Aorta (tissue), 5 donors: ENCODE measurements around the gene USP2. TPM values are rescaled to one million over a fixed set of nuclear protein-coding genes. Genes with fewer than 3 reads are reported as not detected.

Experiments
- ATAC-seq: fragments of 200-7000 bp; cut with Tn5 transposase; one replicate; pipeline ENCODE4 v1.9.1; 2022; ENCODE audit warnings: moderate library complexity; ENCODE audit not compliant: low FRiP score
- DNase-seq, 2 donors: peaks; one replicate each; pipeline ENCODE4 v3.0.0-alpha.2; 2020
- H3K27ac ChIP-seq, 2 donors: one replicate each; pipeline ENCODE4 v1.5.1; 2013; ENCODE audit warnings: low read length in 2 of 2, mild to moderate bottlenecking in 2 of 2, moderate library complexity in 2 of 2, control low read depth in 1 of 2, inconsistent platforms in 1 of 2, low read depth in 1 of 2
- H3K27me3 ChIP-seq, 2 donors: one replicate each; pipeline ENCODE4 v1.6.1; 2013; ENCODE audit warnings: control low read depth in 1 of 2, low read length in 1 of 2, mild to moderate bottlenecking in 1 of 2, moderate library complexity in 1 of 2; ENCODE audit not compliant: insufficient read depth in 2 of 2, control insufficient read depth in 1 of 2
- H3K36me3 ChIP-seq, 2 donors: one replicate each; pipeline ENCODE4 v1.6.1; 2013; ENCODE audit warnings: control low read depth in 1 of 2, low read length in 1 of 2, mild to moderate bottlenecking in 1 of 2; ENCODE audit not compliant: insufficient read depth in 2 of 2, control insufficient read depth in 1 of 2
- H3K4me1 ChIP-seq, 2 donors: one replicate each; pipeline ENCODE4 v1.6.1; 2013; ENCODE audit warnings: low read length in 2 of 2, control low read depth in 1 of 2, mild to moderate bottlenecking in 1 of 2, moderate library complexity in 1 of 2; ENCODE audit not compliant: insufficient read depth in 2 of 2, control insufficient read depth in 1 of 2
- H3K4me3 ChIP-seq, 2 donors: one replicate each; pipeline ENCODE4 v1.5.1; 2013; ENCODE audit warnings: low read length in 2 of 2, control low read depth in 1 of 2, mild to moderate bottlenecking in 1 of 2
- H3K9me3 ChIP-seq: one replicate; pipeline ENCODE4 v1.6.1; 2013; ENCODE audit warnings: mild to moderate bottlenecking, low read length; ENCODE audit not compliant: control insufficient read depth
- WGBS, 2 donors: extraction: QIAGEN DNeasy Blood & Tissue Kit; methylation state at CpG; one replicate each; pipeline ENCODE4 v1.1.7; 2013; 5-methylcytosine and 5-hydroxymethylcytosine counted together
- intact Hi-C, 2 donors: fragments of 100-400 bp; cut with DNase I; formaldehyde crosslinking; loops; one replicate each; pipeline versions ENCODE4 v1.14.2 to v1.15.0; 2022
- polyA plus RNA-seq, 2 donors: library from polyadenylated mRNA; stranded (reverse); fragments of 200-250 nt; gene quantifications; one replicate each; pipeline ENCODE4 v1.2.3, GENCODE V29; 2013
- total RNA-seq, 2 donors: library from RNA; stranded (reverse); fragmentation: NEBNext Ultra II Directional; extraction: Animal tissue kit (Norgen Biotek cat#: 25700); gene quantifications; one replicate each; pipeline ENCODE4 v1.2.1, GENCODE V29; 2021
- donor health status: healthy with polysubstance abuse.
- donor health status: Bipolar disorder and iron deficiency.
- donor health status: DM: no; HTN: no; CAD: no.
- donor health status: DM: no; HTN: no; CAD: no.
- donor health status: DM: yes; HTN: yes; CAD: no.

USP2 gene
- total and polyA plus RNA-seq, 4 donors = 0.18 to 3.0 (median 1.9) TPM

DNA sequence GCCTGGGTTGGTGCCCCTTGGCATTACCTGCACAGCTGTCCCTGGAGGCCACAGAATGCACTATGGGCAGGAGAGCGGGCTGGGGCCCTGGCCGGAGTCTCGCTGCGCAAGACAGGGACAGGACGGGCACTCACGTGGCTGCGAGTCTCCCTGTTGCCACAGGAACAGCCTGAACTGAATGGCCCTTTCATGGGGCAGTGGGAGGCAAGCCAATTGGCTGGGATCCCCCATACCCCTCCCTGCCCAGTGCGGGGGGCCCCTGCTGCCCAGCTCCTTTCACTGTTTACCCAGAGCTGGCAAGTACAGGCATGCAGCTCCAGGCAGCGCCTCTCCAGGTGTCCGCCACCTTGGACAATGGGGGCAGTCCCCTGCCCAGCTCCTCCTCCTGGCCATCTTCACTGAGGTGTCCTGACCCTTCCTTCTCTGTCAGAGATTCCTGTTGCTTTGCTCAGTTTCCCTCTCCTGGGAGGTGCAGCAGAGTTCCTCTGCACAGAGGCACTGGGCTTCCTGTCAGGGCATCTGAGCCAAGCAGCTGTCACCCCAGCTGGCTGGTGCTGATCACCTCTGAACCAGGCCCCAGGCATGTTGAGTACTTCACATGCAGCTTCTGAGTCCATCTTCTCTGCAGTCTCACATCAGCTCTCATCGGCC lies 5.2 kb downstream of the USP2 start:
- WGBS, 2 donors = 38 to 45% methylated on average over 11 of the region's 11 CpGs
- H3K4me3 ChIP-seq = no peak overlapping the region
- intact Hi-C loops = no loop called here

DNA sequence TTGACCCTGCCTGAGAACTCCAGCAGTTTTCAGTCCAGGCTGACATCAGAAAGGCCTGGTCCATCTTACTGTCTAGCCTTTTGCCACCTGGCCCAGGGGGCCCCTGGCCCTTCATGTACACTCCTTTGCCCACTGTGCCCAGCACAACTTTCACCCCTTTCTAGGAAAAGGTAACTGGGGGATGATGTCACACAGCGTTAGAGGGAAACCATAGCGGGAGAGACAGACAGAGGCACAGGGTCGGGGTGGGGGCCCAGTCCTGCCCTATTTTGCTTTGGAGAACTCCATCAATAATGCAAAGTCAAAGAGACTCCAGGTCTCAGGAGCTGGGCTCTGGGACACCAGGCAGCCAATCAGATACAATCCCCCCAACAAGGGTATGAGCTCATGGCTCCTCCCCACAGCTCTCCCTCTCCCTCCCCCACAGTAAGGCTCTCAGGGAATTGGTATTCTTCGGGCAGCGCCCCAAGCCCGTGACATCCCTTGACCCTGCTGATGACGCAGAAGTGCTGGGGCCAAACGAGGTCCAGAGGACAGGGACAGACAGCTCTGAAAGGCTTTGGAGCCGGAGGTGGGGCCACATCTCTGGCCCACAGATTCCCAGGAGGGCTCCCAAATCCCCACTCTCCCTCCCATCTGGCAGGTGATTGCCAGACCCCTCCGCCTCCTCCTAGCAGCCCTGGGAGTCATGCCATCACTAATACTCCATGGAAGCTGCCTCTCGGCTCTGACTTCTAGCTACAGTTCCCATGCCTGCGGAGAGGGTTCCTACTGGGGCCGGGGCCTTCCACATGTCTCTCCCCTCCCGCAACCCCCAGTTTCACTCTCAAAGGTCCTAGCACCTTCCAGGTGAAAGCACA lies 5.9 kb downstream of the USP2 start:
- H3K4me3 ChIP-seq = no peak overlapping the region
- no peaks in the 10 kb centered on the region for H3K36me3 ChIP-seq
- no peaks in the 10 kb centered on the region for H3K9me3 ChIP-seq
- H3K4me1 ChIP-seq = peaks cover 0 to under 1% of the 10 kb centered on the region in 2 donors
- peak overlapping the region in 1 of 2 donors; percentile 4 for H3K27ac ChIP-seq
- DNase-seq (peak; percentile 75 to 92), ATAC-seq (peak; percentile 59)
- WGBS, 2 donors = 23 to 25% methylated on average over 14 of the region's 14 CpGs
- H3K27me3 ChIP-seq = no peaks in the 10 kb centered on the region
- intact Hi-C loops = no loop called here

More for the DNA sequence above, 5.2 kb downstream of the USP2 start:
- DNase-seq = no peak
- peak; percentile 3 for ATAC-seq
- Histone ChIP-seq H3K27me3 (no peaks in the 10 kb centered on the region), H3K4me1 (no peaks in the 10 kb centered on the region), H3K9me3 (no peaks in the 10 kb centered on the region), H3K27ac (peak overlapping the region in 1 of 2 donors; percentile 4), H3K36me3 (no peaks in the 10 kb centered on the region)

DNA sequence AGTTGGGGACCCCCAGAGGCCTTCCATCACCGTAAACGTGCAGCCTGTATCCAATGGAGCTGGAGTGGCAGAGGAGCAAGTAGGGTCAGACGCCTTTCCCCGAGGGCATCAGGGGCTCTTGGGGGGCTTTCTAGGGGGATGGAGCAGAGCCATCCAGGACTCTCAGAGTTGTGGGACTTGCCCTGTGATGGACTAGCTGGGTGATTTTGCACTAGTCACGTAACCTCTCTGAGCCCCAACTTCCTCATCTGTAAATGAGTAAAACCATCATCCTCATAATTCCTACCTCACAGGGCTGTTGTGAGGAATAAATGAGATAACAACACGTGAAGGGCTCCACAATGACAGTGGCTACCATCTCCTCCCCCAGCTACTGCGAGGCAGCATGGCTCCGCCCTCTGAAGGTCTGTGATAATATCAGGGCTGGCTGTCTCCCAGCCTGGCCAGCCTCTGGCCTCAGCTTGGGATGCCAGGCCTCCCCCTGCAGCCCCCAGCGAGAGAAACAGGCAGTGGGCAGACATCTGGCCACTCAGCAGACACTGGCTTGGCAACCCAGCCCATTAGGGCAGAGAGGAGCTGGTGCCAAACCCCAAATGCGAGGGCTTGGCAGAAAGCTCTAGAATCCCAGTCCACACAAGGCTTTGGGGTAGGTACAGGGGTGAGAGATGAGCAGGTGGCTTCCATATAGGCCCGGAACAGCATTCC lies 6.7 kb downstream of the USP2 start:
- WGBS, 2 donors = 38 to 42% methylated on average over 11 of the region's 11 CpGs
- intact Hi-C loops = loop anchor here in 1 of 2 donors (1.0 kb wide), 1 partner anchor 18 kb away; no protein-coding TSS in a partner anchor
- peaks cover 0 to 2% of the 10 kb centered on the region in 2 donors for H3K4me1 ChIP-seq

DNA sequence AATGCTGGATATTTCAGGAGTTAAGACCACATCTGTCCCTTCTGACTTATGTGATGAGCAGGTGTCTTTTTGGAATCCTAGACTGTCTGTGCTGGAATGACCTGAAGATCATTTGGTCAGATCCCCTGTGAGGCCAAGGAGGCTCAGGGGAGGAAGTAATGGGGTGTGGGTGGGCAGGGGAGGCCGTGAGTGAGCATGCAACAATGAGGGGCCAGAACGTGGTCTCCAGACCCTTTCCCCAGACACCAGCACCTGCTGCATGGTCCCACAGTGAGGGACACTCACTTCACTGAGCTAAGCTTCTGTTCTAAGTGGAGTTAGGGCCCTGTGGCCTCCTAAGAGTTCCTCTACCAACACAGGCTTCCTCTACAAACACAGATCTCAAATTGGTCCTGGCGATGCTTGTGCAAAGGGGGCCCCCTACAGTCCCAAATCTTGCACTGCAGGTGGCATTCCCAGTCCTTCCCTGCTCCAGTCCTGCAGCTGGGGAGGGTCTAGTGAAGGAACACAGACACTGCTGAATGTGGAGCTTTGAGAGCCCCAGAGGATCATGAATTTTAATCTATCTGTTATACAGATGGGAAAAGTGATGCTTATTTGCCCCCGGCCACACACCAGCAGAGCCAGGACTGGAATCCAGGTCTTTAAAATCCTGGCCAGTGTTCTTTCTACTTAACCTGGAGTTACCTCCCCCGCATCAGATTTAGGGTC lies 7.4 kb downstream of the USP2 start:
- Histone ChIP-seq H3K9me3 (no peaks in the 10 kb centered on the region), H3K4me3 (no peak overlapping the region), H3K36me3 (no peaks in the 10 kb centered on the region), H3K4me1 (peaks cover 0 to 2% of the 10 kb centered on the region in 2 donors), H3K27ac (no peak overlapping the region), H3K27me3 (no peaks in the 10 kb centered on the region)
- intact Hi-C loops = loop anchor here (1.0 to 2.0 kb wide), 2 partner anchors 15 to 18 kb away; no protein-coding TSS in a partner anchor
- DNase-seq (peak; percentile 82 to 91), ATAC-seq (peak; percentile 73)
- 61 to 63% methylated on average over 5 of the region's 5 CpGs for WGBS, 2 donors

More for the DNA sequence above, 6.7 kb downstream of the USP2 start:
- ATAC-seq = peak; percentile 1
- no peaks in the 10 kb centered on the region for H3K27me3 ChIP-seq
- H3K9me3 ChIP-seq = no peaks in the 10 kb centered on the region
- no peak overlapping the region for H3K4me3 ChIP-seq
- no peak overlapping the region for H3K27ac ChIP-seq
- H3K36me3 ChIP-seq = no peaks in the 10 kb centered on the region
- DNase-seq = peak in 1 of 2 donors; percentile 74

DNA sequence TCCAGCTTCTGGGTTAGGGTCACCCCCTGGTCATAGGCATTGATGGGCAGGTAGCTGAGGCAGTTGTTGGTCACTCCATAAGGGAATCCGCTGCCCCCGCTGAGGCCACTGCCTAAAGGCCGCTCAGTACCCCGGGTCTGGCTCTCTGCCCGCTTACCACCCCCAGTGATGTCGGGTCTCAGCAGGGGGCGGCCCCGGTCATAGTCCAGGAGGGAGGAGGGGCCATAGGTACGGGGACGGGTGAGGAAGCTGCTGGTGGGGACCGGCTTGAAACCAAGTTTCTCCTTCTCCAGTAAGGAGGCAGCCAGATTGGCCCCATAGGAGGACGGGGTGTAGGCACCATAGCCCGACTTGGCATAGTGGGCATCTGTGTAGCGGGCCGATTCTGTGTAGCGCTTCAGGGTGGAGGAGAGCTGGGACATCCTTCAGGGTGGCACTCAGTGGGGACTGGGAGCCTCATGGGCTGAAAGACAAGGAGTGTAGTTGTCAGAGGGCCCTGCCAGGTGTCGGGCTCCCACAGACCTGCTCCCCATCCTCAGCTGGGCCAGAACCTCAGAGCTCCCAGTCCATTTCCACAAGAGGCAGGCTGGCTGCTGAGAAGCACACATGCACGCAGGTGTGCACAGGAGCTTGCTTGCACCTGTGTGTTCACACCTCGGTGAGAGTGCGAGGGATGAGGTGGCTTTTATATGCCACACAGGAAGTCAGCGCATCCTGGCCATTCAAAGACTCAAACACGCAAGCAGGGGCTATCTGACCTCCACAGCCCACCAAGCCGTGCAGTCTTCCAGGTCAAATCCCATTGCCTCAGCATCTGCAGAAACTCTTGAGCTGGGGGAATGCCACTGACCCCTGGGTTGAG lies 8.2 kb downstream of the USP2 start:
- Histone ChIP-seq H3K27ac (no peak overlapping the region), H3K9me3 (no peaks in the 10 kb centered on the region)

DNA sequence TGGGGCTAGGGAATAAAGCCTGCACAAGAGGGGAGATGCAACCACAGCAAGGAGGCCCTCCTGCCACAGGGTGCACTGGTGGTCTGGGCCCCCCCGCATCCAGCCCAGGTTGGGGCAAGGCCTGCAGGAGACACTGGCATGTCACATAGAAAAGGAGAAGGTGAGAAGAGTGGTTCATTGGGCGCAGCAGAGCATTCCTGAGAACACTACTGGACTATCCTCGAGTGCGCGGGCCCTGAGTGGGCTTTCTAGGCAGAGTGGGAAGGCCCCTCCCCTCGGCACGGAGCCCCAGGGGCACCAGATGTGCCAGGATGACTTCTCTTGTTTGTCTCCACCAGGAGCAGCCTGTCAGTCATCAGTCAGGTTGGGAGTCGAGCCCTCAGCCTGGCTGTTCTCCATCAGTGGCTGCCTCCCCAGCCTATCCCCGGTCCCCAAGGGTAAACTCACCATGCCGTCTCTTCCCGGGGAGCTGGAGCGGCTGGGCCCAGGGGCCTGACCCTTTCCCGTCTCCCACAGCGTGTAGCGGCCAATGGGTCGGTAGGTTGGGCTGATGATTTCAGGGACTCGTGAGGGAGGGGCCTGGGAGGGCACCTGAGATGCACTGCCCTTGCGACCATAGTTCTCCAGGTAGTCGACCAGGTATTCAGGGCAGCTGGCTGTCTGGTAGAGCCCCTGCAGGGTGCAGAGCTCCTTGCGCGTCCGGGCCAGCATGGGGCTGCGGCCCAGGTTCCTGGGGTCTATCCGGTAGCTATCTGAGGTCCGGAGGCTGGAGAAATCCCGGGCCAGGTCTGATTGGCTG lies 9.0 kb downstream of the USP2 start:
- H3K4me3 ChIP-seq = no peak overlapping the region
- intact Hi-C loops = loop anchor here in 1 of 2 donors (2.0 kb wide), 1 partner anchor 14 kb away; no protein-coding TSS in a partner anchor
- peaks cover 0 to 2% of the 10 kb centered on the region in 2 donors for H3K4me1 ChIP-seq
- DNase-seq (peak in 1 of 2 donors; percentile 59), ATAC-seq (no peak)
- no peaks in the 10 kb centered on the region for H3K36me3 ChIP-seq
- 92 to 93% methylated on average over 26 of the region's 26 CpGs for WGBS, 2 donors
- no peak overlapping the region for H3K27ac ChIP-seq
- H3K27me3 ChIP-seq = no peaks in the 10 kb centered on the region
- no peaks in the 10 kb centered on the region for H3K9me3 ChIP-seq

More for the DNA sequence above, 8.2 kb downstream of the USP2 start:
- WGBS, 2 donors = 84 to 89% methylated on average over 23 of the region's 23 CpGs
- Histone ChIP-seq H3K4me3 (no peak overlapping the region), H3K36me3 (no peaks in the 10 kb centered on the region), H3K27me3 (no peaks in the 10 kb centered on the region), H3K4me1 (peaks cover 0 to 2% of the 10 kb centered on the region in 2 donors)
- ATAC-seq = no peak
- peak in 1 of 2 donors; percentile 69 for DNase-seq
- intact Hi-C loops = loop anchor here in 1 of 2 donors (2.0 kb wide), 1 partner anchor 14 kb away; no protein-coding TSS in a partner anchor

DNA sequence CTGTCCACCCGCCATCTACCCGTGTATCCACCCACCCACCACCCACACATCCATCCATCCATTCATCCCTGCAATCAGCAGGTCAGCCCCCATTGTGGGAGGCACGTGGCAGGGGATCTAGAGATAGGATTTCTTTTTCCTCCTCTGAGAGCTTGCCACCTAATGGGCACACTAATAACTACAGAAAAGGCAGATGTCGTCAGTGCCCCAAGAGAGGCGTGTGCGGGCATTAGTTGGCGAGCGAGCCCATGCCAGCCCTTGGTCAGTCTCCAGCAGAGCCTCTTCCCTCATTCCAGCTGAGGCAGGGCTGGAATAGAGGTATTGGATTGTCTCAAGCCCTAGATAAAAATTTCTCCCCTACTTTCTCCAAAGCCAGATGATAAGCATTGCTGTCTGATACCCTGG lies 9.7 kb downstream of the USP2 start:
- peak in 1 of 2 donors; percentile 75 for DNase-seq
- Histone ChIP-seq H3K9me3 (no peaks in the 10 kb centered on the region), H3K4me3 (no peak overlapping the region), H3K27ac (no peak overlapping the region), H3K4me1 (peaks cover 0 to 2% of the 10 kb centered on the region in 2 donors), H3K27me3 (no peaks in the 10 kb centered on the region), H3K36me3 (no peaks in the 10 kb centered on the region)
- 38 to 44% methylated on average over 8 of the region's 8 CpGs for WGBS, 2 donors
- no peak for ATAC-seq
- intact Hi-C loops = loop anchor here in 1 of 2 donors (2.0 kb wide), 1 partner anchor 13 kb away; no protein-coding TSS in a partner anchor
